ENCODE results near the gene PLOD3.
"Not testable (repeated sequence)": the region's sequence is repeated elsewhere in the genome, so short reads cannot be mapped to it uniquely, and the experiment has no call there.

Gene PLOD3

GRCh38 chr7:101217388-101218235 is at the start of gene PLOD3, which contains the start of gene ZNHIT1:
PLOD3 (minus strand) TSS chr7:101217581; CDS start chr7:101217274, 307 bp downstream.
ZNHIT1 (plus strand) TSS chr7:101218165; CDS start chr7:101218196, 31 bp downstream.
- peak; percentile 99 for DNase-seq (ENCODE audit: low spot score)

- no peak for DNase-seq (ENCODE audit: low spot score)
Observed at GRCh38 chr7:101265622-101266516, 48.5 kb upstream of the PLOD3 start.

GRCh38 chr7:101264102-101264706 is 46.8 kb upstream of the PLOD3 start:
- peak; percentile 29 for DNase-seq (ENCODE audit: low spot score)

- no peak for DNase-seq (ENCODE audit: low spot score)
Observed at GRCh38 chr7:101258243-101258731, 40.9 kb upstream of the PLOD3 start.

GRCh38 chr7:101255796-101256195 is 38.4 kb upstream of the PLOD3 start:
- DNase-seq (ENCODE audit: low spot score), result no peak

- not testable (repeated sequence) for DNase-seq (ENCODE audit: low spot score)
Observed at GRCh38 chr7:101253199-101253598, 35.8 kb upstream of the PLOD3 start.

GRCh38 chr7:101251871-101252659 is 34.7 kb upstream of the PLOD3 start:
- DNase-seq (ENCODE audit: low spot score), result peak; percentile 98

- DNase-seq (ENCODE audit: low spot score), result no peak
Observed at GRCh38 chr7:101250324-101250723, 32.9 kb upstream of the PLOD3 start.

GRCh38 chr7:101248276-101248675 is 30.9 kb upstream of the PLOD3 start:
- DNase-seq (ENCODE audit: low spot score), result no peak

- peak; percentile 94 for DNase-seq (ENCODE audit: low spot score)
Observed at GRCh38 chr7:101245147-101245668, 27.8 kb upstream of the PLOD3 start.

GRCh38 chr7:101244375-101245146 is 27.2 kb upstream of the PLOD3 start, which contains the start of gene FIS1:
FIS1 (minus strand) TSS chr7:101245081; CDS start chr7:101245004, 77 bp downstream.
- DNase-seq (ENCODE audit: low spot score), result peak; percentile 89

GRCh38 chr7:101243646-101244374 is 26.4 kb upstream of the PLOD3 start:
- DNase-seq (ENCODE audit: low spot score), result no peak

- DNase-seq (ENCODE audit: low spot score), result no peak
Observed at GRCh38 chr7:101241443-101242349, 24.3 kb upstream of the PLOD3 start.

- DNase-seq (ENCODE audit: low spot score), result no peak
Observed at GRCh38 chr7:101241015-101241363, 23.6 kb upstream of the PLOD3 start.

GRCh38 chr7:101240226-101241014 is 23.0 kb upstream of the PLOD3 start:
- no peak for DNase-seq (ENCODE audit: low spot score)

- no peak for DNase-seq (ENCODE audit: low spot score)
Observed at GRCh38 chr7:101239951-101240220, 22.5 kb upstream of the PLOD3 start.

- DNase-seq (ENCODE audit: low spot score), result no peak
Observed at GRCh38 chr7:101239191-101239950, 22.0 kb upstream of the PLOD3 start.

Data from iPS-NIHi11 (cell line).